Astrocyte (in vitro differentiated cells and primary cell): ENCODE measurements around the gene COL23A1. TPM values are rescaled to one million over a fixed set of nuclear protein-coding genes. Genes with fewer than 3 reads are reported as not detected.
A peak's percentile ranks its signal among the peaks of the same experiment; 100 is the strongest.
"Not testable (repeated sequence)": the region's sequence is repeated elsewhere in the genome, so short reads cannot be mapped to it uniquely, and the experiment has no call there.

Experiments used
- DNase-seq: peaks from one replicate; pipeline ENCODE4 v3.0.0-alpha.2; 2010; ENCODE audit warnings: low read depth
- FAIRE-seq: peaks from 2 replicates; lab custom pipeline; 2011; peaks lifted over from hg19 to GRCh38; lab: Jason Lieb, UNC
- H2AFZ ChIP-seq: 2 replicates; pipeline ENCODE4 v1.6.0; 2012; ENCODE audit warnings: low read depth, low read length, inconsistent platforms
- H3K27ac ChIP-seq: 2 replicates; pipeline ENCODE4 v1.5.1; 2011; ENCODE audit warnings: low read depth, low read length, inconsistent platforms
- H3K27me3 ChIP-seq: 2 replicates; pipeline ENCODE4 v1.6.0; 2011; ENCODE audit warnings: low read length, inconsistent platforms; ENCODE audit not compliant: insufficient read depth
- H3K36me3 ChIP-seq: 2 replicates; pipeline ENCODE4 v1.5.1; 2011; ENCODE audit warnings: low read length, inconsistent platforms; ENCODE audit not compliant: insufficient read depth
- H3K4me1 ChIP-seq: 2 replicates; pipeline ENCODE4 v1.5.1; 2011; ENCODE audit warnings: low read length, inconsistent platforms; ENCODE audit not compliant: insufficient read depth
- H3K4me2 ChIP-seq: 2 replicates; pipeline ENCODE4 v1.6.0; 2012; ENCODE audit warnings: low read length, inconsistent platforms
- H3K4me3 ChIP-seq: 2 replicates; pipeline ENCODE4 v1.5.1; 2011; ENCODE audit warnings: low read depth, mild to moderate bottlenecking, low read length, inconsistent platforms; ENCODE audit not compliant: insufficient read depth
- H3K79me2 ChIP-seq: 2 replicates; pipeline ENCODE4 v1.6.0; 2012; ENCODE audit warnings: mild to moderate bottlenecking, low read length, inconsistent platforms; ENCODE audit not compliant: insufficient read depth
- H3K9ac ChIP-seq: 2 replicates; pipeline ENCODE4 v1.6.0; 2012; ENCODE audit warnings: mild to moderate bottlenecking, low read length, inconsistent platforms
- H3K9me3 ChIP-seq: 2 replicates; pipeline ENCODE4 v1.5.1; 2012; ENCODE audit warnings: low read depth, mild to moderate bottlenecking, low read length, inconsistent platforms; ENCODE audit not compliant: insufficient read depth
- H4K20me1 ChIP-seq: 2 replicates; pipeline ENCODE4 v1.6.0; 2012; ENCODE audit warnings: low read length, inconsistent platforms; ENCODE audit not compliant: insufficient read depth
- H3K27ac Mint-ChIP-seq: one replicate; pipeline ENCODE4 v1.8.0; 2021; ENCODE audit warnings: mild to moderate bottlenecking, mixed read lengths; ENCODE audit not compliant: unreplicated experiment
- H3K27me3 Mint-ChIP-seq: one replicate; pipeline ENCODE4 v1.8.0; 2021; ENCODE audit warnings: low read depth, mixed read lengths; ENCODE audit not compliant: unreplicated experiment
- H3K36me3 Mint-ChIP-seq: one replicate; pipeline ENCODE4 v1.8.0; 2021; ENCODE audit warnings: low read depth, mixed read lengths; ENCODE audit not compliant: unreplicated experiment
- H3K4me1 Mint-ChIP-seq: one replicate; pipeline ENCODE4 v1.8.0; 2021; ENCODE audit warnings: low read depth, mixed read lengths; ENCODE audit not compliant: unreplicated experiment
- H3K4me3 Mint-ChIP-seq: one replicate; pipeline ENCODE4 v1.8.0; 2021; ENCODE audit warnings: mild to moderate bottlenecking, moderate library complexity, mixed read lengths; ENCODE audit not compliant: unreplicated experiment
- H3K9me3 Mint-ChIP-seq: one replicate; pipeline ENCODE4 v1.8.0; 2021; ENCODE audit warnings: mild to moderate bottlenecking, mixed read lengths; ENCODE audit not compliant: unreplicated experiment
- EZH2 ChIP-seq: IDR thresholded peaks from 2 replicates; pipeline ENCODE4 v1.6.1; 2012; ENCODE audit warnings: mild to moderate bottlenecking, low read length, inconsistent platforms; ENCODE audit not compliant: insufficient read depth
- total RNA-seq: library from RNA; stranded (reverse); gene quantifications from 2 replicates; pipeline ENCODE4 v1.2.1, GENCODE V29; 2021
- TF ChIP-seq, protein P1 (sequence below): IDR thresholded peaks from 2 replicates; pipeline ENCODE4 v1.5.1; 2011; ENCODE audit warnings: low read depth, mild to moderate bottlenecking, inconsistent platforms, low read length, moderate library complexity; ENCODE audit not compliant: insufficient read depth

Gene COL23A1
- total RNA-seq, 1 donor from 2014 or later: 0.16 TPM

DNA sequence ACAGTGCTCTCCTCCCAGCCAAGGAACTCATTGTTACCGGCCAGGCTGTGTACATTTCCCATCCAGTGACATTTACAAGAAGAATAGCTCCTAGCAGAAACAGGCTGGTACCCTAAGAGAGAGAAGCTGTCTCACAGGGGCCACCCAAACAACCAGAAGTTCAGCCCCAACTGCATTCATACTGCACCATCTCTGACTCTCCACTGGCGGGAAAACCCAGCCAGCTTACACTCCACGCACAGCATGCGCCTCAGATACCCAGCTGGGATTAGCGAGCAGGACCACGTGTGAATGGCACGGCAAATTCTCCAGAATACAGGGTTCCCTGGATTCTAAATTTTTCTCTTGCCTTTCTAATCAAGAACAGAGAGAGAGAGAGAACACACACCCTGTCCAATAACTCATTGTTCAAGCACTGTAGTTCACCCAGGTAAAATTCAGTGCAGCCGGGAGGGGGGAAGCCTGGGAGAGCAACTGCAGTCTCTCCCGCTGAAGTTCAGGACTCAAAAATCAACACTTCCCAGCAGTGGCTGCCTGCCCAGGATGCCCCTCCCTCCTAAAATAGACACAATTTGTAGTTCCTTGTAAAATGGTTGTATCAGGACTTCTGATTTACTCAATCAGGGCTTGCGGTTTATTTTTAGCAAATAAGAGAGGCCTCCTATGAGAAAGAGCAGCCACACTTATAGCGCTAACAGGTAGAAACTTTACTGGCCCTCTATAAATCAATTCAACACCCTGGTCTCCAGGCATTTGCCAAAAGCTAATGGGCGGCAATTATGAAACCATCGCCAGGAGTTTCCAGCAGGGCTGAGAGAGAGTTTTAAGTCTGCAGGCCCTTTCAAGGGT lies 2.2 kb downstream of the COL23A1 start:
- Histone ChIP-seq H3K4me1 (no peaks in the 10 kb centered on the region), H2AFZ (no peak overlapping the region), H3K27ac (no peak overlapping the region), H3K4me3 (no peak overlapping the region), H3K9me3 (peaks cover 3% of the 10 kb centered on the region), H3K27me3 (peaks cover 39% of the 10 kb centered on the region), H3K9ac (no peak overlapping the region), H3K36me3 (no peaks in the 10 kb centered on the region), H3K4me2 (no peak overlapping the region), H4K20me1 (peaks cover 4% of the 10 kb centered on the region), H3K79me2 (no peaks in the 10 kb centered on the region)
- no peak for FAIRE-seq
- H3K4me3 Mint-ChIP-seq: no peak overlapping the region
- no peak for DNase-seq
- no peaks in the 10 kb centered on the region for H3K4me1 Mint-ChIP-seq
- H3K27ac Mint-ChIP-seq: no peak overlapping the region
- H3K36me3 Mint-ChIP-seq: no peaks in the 10 kb centered on the region
- TF ChIP-seq, protein P1, sequence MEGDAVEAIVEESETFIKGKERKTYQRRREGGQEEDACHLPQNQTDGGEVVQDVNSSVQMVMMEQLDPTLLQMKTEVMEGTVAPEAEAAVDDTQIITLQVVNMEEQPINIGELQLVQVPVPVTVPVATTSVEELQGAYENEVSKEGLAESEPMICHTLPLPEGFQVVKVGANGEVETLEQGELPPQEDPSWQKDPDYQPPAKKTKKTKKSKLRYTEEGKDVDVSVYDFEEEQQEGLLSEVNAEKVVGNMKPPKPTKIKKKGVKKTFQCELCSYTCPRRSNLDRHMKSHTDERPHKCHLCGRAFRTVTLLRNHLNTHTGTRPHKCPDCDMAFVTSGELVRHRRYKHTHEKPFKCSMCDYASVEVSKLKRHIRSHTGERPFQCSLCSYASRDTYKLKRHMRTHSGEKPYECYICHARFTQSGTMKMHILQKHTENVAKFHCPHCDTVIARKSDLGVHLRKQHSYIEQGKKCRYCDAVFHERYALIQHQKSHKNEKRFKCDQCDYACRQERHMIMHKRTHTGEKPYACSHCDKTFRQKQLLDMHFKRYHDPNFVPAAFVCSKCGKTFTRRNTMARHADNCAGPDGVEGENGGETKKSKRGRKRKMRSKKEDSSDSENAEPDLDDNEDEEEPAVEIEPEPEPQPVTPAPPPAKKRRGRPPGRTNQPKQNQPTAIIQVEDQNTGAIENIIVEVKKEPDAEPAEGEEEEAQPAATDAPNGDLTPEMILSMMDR: no peak
- TF ChIP-seq EZH2: no peak
- H3K9me3 Mint-ChIP-seq: no peaks in the 10 kb centered on the region
- H3K27me3 Mint-ChIP-seq: peaks cover 52% of the 10 kb centered on the region

DNA sequence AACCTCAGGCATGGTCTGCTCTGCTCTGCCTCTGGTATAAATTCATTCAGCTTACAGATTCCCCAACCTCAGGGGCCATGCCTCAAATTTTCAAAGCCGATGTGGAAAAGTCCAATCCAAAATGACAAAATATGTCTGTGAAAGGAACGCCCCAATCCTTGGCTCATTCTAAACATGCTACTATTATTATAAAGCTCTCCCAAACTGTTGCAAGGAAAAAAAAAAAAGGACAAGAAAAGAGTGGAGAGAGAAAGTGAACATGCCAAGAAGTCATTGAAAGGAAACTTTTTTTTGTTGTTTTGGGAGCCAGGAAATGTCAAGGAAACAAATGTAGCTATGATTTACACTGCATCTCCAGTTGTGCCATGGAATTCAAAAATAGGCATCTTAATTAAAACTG lies 3.8 kb downstream of the COL23A1 start:
- TF ChIP-seq EZH2: no peak
- TF ChIP-seq, protein P1: no peak
- Mint-ChIP-seq H3K4me1 (no peaks in the 10 kb centered on the region), H3K4me3 (no peak overlapping the region), H3K27ac (no peak overlapping the region), H3K27me3 (peaks cover 61% of the 10 kb centered on the region), H3K9me3 (no peaks in the 10 kb centered on the region), H3K36me3 (no peaks in the 10 kb centered on the region)
- FAIRE-seq: no peak
- DNase-seq: no peak
- H3K4me1 ChIP-seq: no peaks in the 10 kb centered on the region
- H3K27me3 ChIP-seq: peaks cover 39% of the 10 kb centered on the region
- peaks cover 3% of the 10 kb centered on the region for H3K9me3 ChIP-seq
- H3K9ac ChIP-seq: no peak overlapping the region
- no peak overlapping the region for H2AFZ ChIP-seq
- H3K27ac ChIP-seq: no peak overlapping the region
- no peak overlapping the region for H3K4me3 ChIP-seq
- peaks cover 4% of the 10 kb centered on the region for H4K20me1 ChIP-seq
- no peaks in the 10 kb centered on the region for H3K36me3 ChIP-seq
- H3K79me2 ChIP-seq: no peaks in the 10 kb centered on the region
- no peak overlapping the region for H3K4me2 ChIP-seq

DNA sequence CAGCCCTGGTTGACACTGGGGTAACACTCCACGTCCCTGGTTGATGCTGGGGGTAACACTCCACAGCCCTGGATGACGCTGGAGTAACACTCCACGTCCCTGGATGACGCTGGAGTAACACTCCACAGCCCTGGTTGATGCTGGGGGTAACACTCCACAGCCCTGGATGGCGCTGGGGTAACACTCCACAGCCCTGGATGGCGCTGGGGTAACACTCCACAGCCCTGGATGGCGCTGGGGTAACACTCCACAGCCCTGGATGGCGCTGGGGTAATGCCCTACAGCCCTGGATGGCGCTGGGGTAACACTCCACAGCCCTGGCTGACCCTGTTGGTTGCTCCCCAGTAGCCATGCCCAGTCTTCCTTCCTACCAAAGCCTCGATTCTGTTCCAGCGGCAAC lies 4.8 kb downstream of the COL23A1 start:
- not testable (repeated sequence) for H3K36me3 ChIP-seq, H4K20me1 ChIP-seq, H3K36me3 Mint-ChIP-seq, H3K4me3 ChIP-seq, H3K4me1 ChIP-seq, H3K9me3 ChIP-seq, H3K4me1 Mint-ChIP-seq, H3K4me3 Mint-ChIP-seq, H3K9me3 Mint-ChIP-seq, H3K79me2 ChIP-seq, H3K9ac ChIP-seq, H3K4me2 ChIP-seq, H2AFZ ChIP-seq, H3K27ac ChIP-seq
- peaks cover 30% of the 10 kb centered on the region for H3K27me3 ChIP-seq
- FAIRE-seq (peak; percentile 84), DNase-seq (peak; percentile 17)
- Mint-ChIP-seq H3K27ac (peak overlapping the region; percentile 53), H3K27me3 (peaks cover 67% of the 10 kb centered on the region)
